K562 (cell line): ENCODE results near the gene CSRNP3.

Source experiments
- MAFK ChIP-seq: IDR thresholded peaks from 2 replicates; pipeline ENCODE4 v1.6.1; 2011; ENCODE audit warnings: low read length, improper control_type of control experiment
- NFIC ChIP-seq: fragments of 450-650 bp; IDR thresholded peaks from 2 replicates; pipeline ENCODE4 v1.6.1; 2017; ENCODE audit warnings: mild to moderate bottlenecking, inconsistent platforms
- ZEB2 ChIP-seq: fragments of 450-650 bp; IDR thresholded peaks from 2 replicates; pipeline ENCODE4 v1.6.1; 2016
- TF ChIP-seq, protein P1 (sequence below): sonication (generic); formaldehyde crosslinking; IDR thresholded peaks from 2 replicates; pipeline ENCODE4 v1.5.0; 2020; ENCODE audit warnings: missing genetic modification reagents

DNA sequence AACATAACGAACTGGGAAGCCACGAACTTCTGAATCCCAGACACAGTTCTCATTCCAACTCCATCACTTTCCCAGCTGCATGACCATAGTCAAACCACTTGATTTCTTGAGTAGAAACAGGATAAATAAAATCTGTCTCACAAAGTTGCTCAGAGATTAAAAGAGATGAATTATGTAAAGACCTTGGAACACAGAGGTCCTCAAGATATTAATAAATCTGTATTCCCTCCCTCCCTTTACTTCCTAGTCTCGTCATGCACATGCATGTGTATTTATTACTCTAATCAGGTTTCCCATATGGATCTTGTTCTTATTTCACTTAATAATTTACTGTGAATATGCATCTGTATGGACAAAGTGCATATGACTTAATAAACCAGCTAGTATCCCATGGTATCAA, 21.1 kb upstream of the CSRNP3 start:
- TF ChIP-seq NFIC = no peak
- no peak for TF ChIP-seq ZEB2
- TF ChIP-seq, protein P1, sequence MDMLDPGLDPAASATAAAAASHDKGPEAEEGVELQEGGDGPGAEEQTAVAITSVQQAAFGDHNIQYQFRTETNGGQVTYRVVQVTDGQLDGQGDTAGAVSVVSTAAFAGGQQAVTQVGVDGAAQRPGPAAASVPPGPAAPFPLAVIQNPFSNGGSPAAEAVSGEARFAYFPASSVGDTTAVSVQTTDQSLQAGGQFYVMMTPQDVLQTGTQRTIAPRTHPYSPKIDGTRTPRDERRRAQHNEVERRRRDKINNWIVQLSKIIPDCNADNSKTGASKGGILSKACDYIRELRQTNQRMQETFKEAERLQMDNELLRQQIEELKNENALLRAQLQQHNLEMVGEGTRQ (CRISPR knock-in tag) = no peak
- TF ChIP-seq MAFK = no peak
